Measurements from ENCODE around the gene ADCY1. TPM values are rescaled to one million over a fixed set of nuclear protein-coding genes. Genes with fewer than 3 reads are reported as not detected.

The ADCY1 gene
- total and polyA plus RNA-seq, 5 donors from 2014 or later, result not detected

GRCh38 chr7:45688382-45688781 is 114.2 kb downstream of the ADCY1 start:
- Histone ChIP-seq H3K36me3 (ENCODE audit: control insufficient read depth, insufficient read depth, low read length) (no peaks in the 10 kb centered on the region), H3K27ac (ENCODE audit: insufficient read depth, low read length, poor library complexity, severe bottlenecking) (no peak overlapping the region), H3K4me1 (ENCODE audit: control insufficient read depth, insufficient read depth, low read length, poor library complexity, severe bottlenecking) (no peaks in the 10 kb centered on the region), H3K9me3 (ENCODE audit: control insufficient read depth in 2 of 2, low read length in 2 of 2) (no peaks in the 10 kb centered on the region), H3K4me3 (ENCODE audit: low read depth, low read length) (no peak overlapping the region), H3K27me3 (ENCODE audit: control insufficient read depth, insufficient read depth, low read length) (no peaks in the 10 kb centered on the region)
- ATAC-seq (ENCODE audit: low read depth in 2 of 2) (no peak), DNase-seq (no peak)
- Mint-ChIP-seq H3K27ac (no peak overlapping the region), H3K27me3 (no peaks in the 10 kb centered on the region), H3K9me3 (peaks cover 0 to 2% (median 0%) of the 10 kb centered on the region in 7 donors), H3K4me1 (no peaks in the 10 kb centered on the region), H3K4me3 (no peak overlapping the region), H3K36me3 (no peaks in the 10 kb centered on the region)

GRCh38 chr7:45689011-45689796 is 115.0 kb downstream of the ADCY1 start:
- peak overlapping the region in 1 of 4 donors; percentile 51 for H3K4me3 Mint-ChIP-seq
- no peaks in the 10 kb centered on the region for H3K36me3 Mint-ChIP-seq
- no peaks in the 10 kb centered on the region for H3K4me1 ChIP-seq (ENCODE audit: control insufficient read depth, insufficient read depth, low read length, poor library complexity, severe bottlenecking)
- H3K9me3 Mint-ChIP-seq, result peaks cover 0 to 2% (median 0%) of the 10 kb centered on the region in 7 donors
- no peak overlapping the region for H3K27ac ChIP-seq (ENCODE audit: insufficient read depth, low read length, poor library complexity, severe bottlenecking)
- no peaks in the 10 kb centered on the region for H3K36me3 ChIP-seq (ENCODE audit: control insufficient read depth, insufficient read depth, low read length)
- DNase-seq (no peak), ATAC-seq (ENCODE audit: low read depth in 2 of 2) (no peak)
- no peaks in the 10 kb centered on the region for H3K4me1 Mint-ChIP-seq
- H3K27ac Mint-ChIP-seq, result no peak overlapping the region
- no peaks in the 10 kb centered on the region for H3K9me3 ChIP-seq (ENCODE audit: control insufficient read depth in 2 of 2, low read length in 2 of 2)
- no peak overlapping the region for H3K4me3 ChIP-seq (ENCODE audit: low read depth, low read length)
- no peaks in the 10 kb centered on the region for H3K27me3 Mint-ChIP-seq
- no peaks in the 10 kb centered on the region for H3K27me3 ChIP-seq (ENCODE audit: control insufficient read depth, insufficient read depth, low read length)

GRCh38 chr7:45689797-45690761 is 115.9 kb downstream of the ADCY1 start:
- Histone ChIP-seq H3K4me3 (ENCODE audit: low read depth, low read length) (no peak overlapping the region), H3K36me3 (ENCODE audit: control insufficient read depth, insufficient read depth, low read length) (no peaks in the 10 kb centered on the region), H3K27ac (ENCODE audit: insufficient read depth, low read length, poor library complexity, severe bottlenecking) (no peak overlapping the region), H3K4me1 (ENCODE audit: control insufficient read depth, insufficient read depth, low read length, poor library complexity, severe bottlenecking) (no peaks in the 10 kb centered on the region), H3K27me3 (ENCODE audit: control insufficient read depth, insufficient read depth, low read length) (no peaks in the 10 kb centered on the region), H3K9me3 (ENCODE audit: control insufficient read depth in 2 of 2, low read length in 2 of 2) (no peaks in the 10 kb centered on the region)
- H3K4me3 Mint-ChIP-seq, result no peak overlapping the region
- H3K36me3 Mint-ChIP-seq, result no peaks in the 10 kb centered on the region
- DNase-seq, result no peak
- no peaks in the 10 kb centered on the region for H3K4me1 Mint-ChIP-seq
- ATAC-seq (ENCODE audit: low read depth in 2 of 2), result no peak
- peak overlapping the region in 1 of 3 donors; percentile 38 for H3K27ac Mint-ChIP-seq
- peaks cover 0 to 2% (median 0%) of the 10 kb centered on the region in 7 donors for H3K9me3 Mint-ChIP-seq
- no peaks in the 10 kb centered on the region for H3K27me3 Mint-ChIP-seq

GRCh38 chr7:45690762-45691150 is 116.6 kb downstream of the ADCY1 start:
- Mint-ChIP-seq H3K4me1 (no peaks in the 10 kb centered on the region), H3K4me3 (no peak overlapping the region), H3K27ac (no peak overlapping the region), H3K36me3 (no peaks in the 10 kb centered on the region), H3K27me3 (no peaks in the 10 kb centered on the region), H3K9me3 (peaks cover 0 to 2% (median 0%) of the 10 kb centered on the region in 7 donors)
- no peaks in the 10 kb centered on the region for H3K4me1 ChIP-seq (ENCODE audit: control insufficient read depth, insufficient read depth, low read length, poor library complexity, severe bottlenecking)
- no peaks in the 10 kb centered on the region for H3K27me3 ChIP-seq (ENCODE audit: control insufficient read depth, insufficient read depth, low read length)
- H3K4me3 ChIP-seq (ENCODE audit: low read depth, low read length), result no peak overlapping the region
- DNase-seq (no peak), ATAC-seq (ENCODE audit: low read depth in 2 of 2) (no peak)
- no peaks in the 10 kb centered on the region for H3K36me3 ChIP-seq (ENCODE audit: control insufficient read depth, insufficient read depth, low read length)
- no peaks in the 10 kb centered on the region for H3K9me3 ChIP-seq (ENCODE audit: control insufficient read depth in 2 of 2, low read length in 2 of 2)
- no peak overlapping the region for H3K27ac ChIP-seq (ENCODE audit: insufficient read depth, low read length, poor library complexity, severe bottlenecking)

- H3K27me3 ChIP-seq (ENCODE audit: control insufficient read depth, insufficient read depth, low read length), result no peaks in the 10 kb centered on the region
- H3K9me3 ChIP-seq (ENCODE audit: control insufficient read depth in 2 of 2, low read length in 2 of 2), result no peaks in the 10 kb centered on the region
- Mint-ChIP-seq H3K4me3 (no peak overlapping the region), H3K36me3 (no peaks in the 10 kb centered on the region), H3K4me1 (no peaks in the 10 kb centered on the region), H3K9me3 (peaks cover 0 to 2% (median 0%) of the 10 kb centered on the region in 7 donors), H3K27me3 (no peaks in the 10 kb centered on the region), H3K27ac (no peak overlapping the region)
- no peaks in the 10 kb centered on the region for H3K4me1 ChIP-seq (ENCODE audit: control insufficient read depth, insufficient read depth, low read length, poor library complexity, severe bottlenecking)
- DNase-seq, result no peak
- no peaks in the 10 kb centered on the region for H3K36me3 ChIP-seq (ENCODE audit: control insufficient read depth, insufficient read depth, low read length)
- H3K4me3 ChIP-seq (ENCODE audit: low read depth, low read length), result no peak overlapping the region
- no peak overlapping the region for H3K27ac ChIP-seq (ENCODE audit: insufficient read depth, low read length, poor library complexity, severe bottlenecking)
- no peak for ATAC-seq (ENCODE audit: low read depth in 2 of 2)
Observed at GRCh38 chr7:45691155-45691656, 117.0 kb downstream of the ADCY1 start.

DNA sequence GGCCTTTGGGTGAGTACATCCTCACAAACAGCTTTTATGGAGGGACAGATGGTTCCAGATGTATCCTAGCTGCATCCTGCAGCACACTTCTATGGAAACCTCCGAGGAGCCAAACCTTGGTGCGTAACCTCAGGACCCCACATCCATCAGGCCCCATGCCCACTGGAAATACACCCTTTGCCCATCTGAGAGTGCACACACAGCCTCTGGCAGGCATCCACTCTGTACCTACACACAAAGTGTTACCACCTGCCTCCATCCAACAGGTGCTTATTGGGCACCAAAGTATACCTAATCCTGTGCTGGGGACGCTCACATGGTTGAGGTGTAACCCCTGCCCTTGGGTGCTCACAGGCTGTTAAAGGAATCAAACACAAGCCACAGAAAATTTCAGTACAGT is 117.9 kb downstream of the ADCY1 start:
- Mint-ChIP-seq H3K36me3 (no peaks in the 10 kb centered on the region), H3K4me1 (no peaks in the 10 kb centered on the region), H3K27ac (no peak overlapping the region), H3K4me3 (no peak overlapping the region), H3K9me3 (peaks cover 0 to 2% (median 0%) of the 10 kb centered on the region in 7 donors), H3K27me3 (no peaks in the 10 kb centered on the region)
- DNase-seq (no peak), ATAC-seq (ENCODE audit: low read depth in 2 of 2) (no peak)
- Histone ChIP-seq H3K27ac (ENCODE audit: insufficient read depth, low read length, poor library complexity, severe bottlenecking) (no peak overlapping the region), H3K4me3 (ENCODE audit: low read depth, low read length) (no peak overlapping the region), H3K4me1 (ENCODE audit: control insufficient read depth, insufficient read depth, low read length, poor library complexity, severe bottlenecking) (no peaks in the 10 kb centered on the region), H3K27me3 (ENCODE audit: control insufficient read depth, insufficient read depth, low read length) (no peaks in the 10 kb centered on the region), H3K9me3 (ENCODE audit: control insufficient read depth in 2 of 2, low read length in 2 of 2) (no peaks in the 10 kb centered on the region), H3K36me3 (ENCODE audit: control insufficient read depth, insufficient read depth, low read length) (no peaks in the 10 kb centered on the region)

GRCh38 chr7:45695249-45695995 is 121.3 kb downstream of the ADCY1 start:
- H3K4me3 Mint-ChIP-seq, result no peak overlapping the region
- no peaks in the 10 kb centered on the region for H3K36me3 Mint-ChIP-seq
- H3K36me3 ChIP-seq (ENCODE audit: control insufficient read depth, insufficient read depth, low read length), result no peaks in the 10 kb centered on the region
- no peak overlapping the region for H3K27ac Mint-ChIP-seq
- H3K27me3 ChIP-seq (ENCODE audit: control insufficient read depth, insufficient read depth, low read length), result no peaks in the 10 kb centered on the region
- H3K4me1 Mint-ChIP-seq, result no peaks in the 10 kb centered on the region
- H3K9me3 ChIP-seq (ENCODE audit: control insufficient read depth in 2 of 2, low read length in 2 of 2), result no peaks in the 10 kb centered on the region
- no peak overlapping the region for H3K4me3 ChIP-seq (ENCODE audit: low read depth, low read length)
- H3K4me1 ChIP-seq (ENCODE audit: control insufficient read depth, insufficient read depth, low read length, poor library complexity, severe bottlenecking), result no peaks in the 10 kb centered on the region
- no peak overlapping the region for H3K27ac ChIP-seq (ENCODE audit: insufficient read depth, low read length, poor library complexity, severe bottlenecking)
- peaks cover 4% of the 10 kb centered on the region for H3K27me3 Mint-ChIP-seq
- peaks cover 0 to 2% (median 0%) of the 10 kb centered on the region in 7 donors for H3K9me3 Mint-ChIP-seq
- ATAC-seq (ENCODE audit: low read depth in 2 of 2) (no peak), DNase-seq (no peak)
